ENCODE data around the gene OLFML2B. TPM values are rescaled to one million over a fixed set of nuclear protein-coding genes. Genes with fewer than 3 reads are reported as not detected.

The OLFML2B gene
- total RNA-seq, 4 donors from 2014 or later, result 18.6 to 42.3 (median 20.9) TPM

GRCh38 chr1:162036163-162036562 lies 12.5 kb upstream of the OLFML2B start:
- Histone ChIP-seq H3K4me1 (peaks cover 0 to 5% (median 0%) of the 10 kb centered on the region in 4 donors), H3K36me3 (no peaks in the 10 kb centered on the region), H3K9me3 (no peaks in the 10 kb centered on the region), H3K27me3 (no peaks in the 10 kb centered on the region), H3K27ac (no peak overlapping the region), H3K4me3 (no peak overlapping the region)
- 84 to 94% methylated on average over 1 of the region's 1 CpG for WGBS, 2 donors
- no peak for DNase-seq (ENCODE audit: low spot score in 2 of 2)
- TF ChIP-seq CTCF (IDR thresholded peaks at IDR 0.05), result no peak

GRCh38 chr1:162035241-162035640 lies 11.6 kb upstream of the OLFML2B start:
- DNase-seq (ENCODE audit: low spot score in 2 of 2), result no peak
- H3K4me3 ChIP-seq, result no peak overlapping the region
- no peak for TF ChIP-seq CTCF (IDR thresholded peaks at IDR 0.05)
- no peak for TF ChIP-seq POLR2A (IDR thresholded peaks at IDR 0.05)
- TF ChIP-seq EP300 (IDR thresholded peaks at IDR 0.05), result no peak
- no peaks in the 10 kb centered on the region for H3K27me3 ChIP-seq
- no peak overlapping the region for H3K27ac ChIP-seq
- WGBS, 2 donors, result 50 to 62% methylated on average over 2 of the region's 2 CpGs
- H3K9me3 ChIP-seq, result no peaks in the 10 kb centered on the region
- H3K36me3 ChIP-seq, result no peaks in the 10 kb centered on the region
- peaks cover 0 to 5% (median 0%) of the 10 kb centered on the region in 4 donors for H3K4me1 ChIP-seq

GRCh38 chr1:162033428-162033827 lies 9.8 kb upstream of the OLFML2B start:
- H3K4me3 ChIP-seq, result no peak overlapping the region
- no peak for DNase-seq (ENCODE audit: low spot score in 2 of 2)
- 59 to 74% methylated on average over 3 to 6 of the region's 6 CpGs for WGBS, 2 donors

GRCh38 chr1:162030759-162031280 lies 7.2 kb upstream of the OLFML2B start:
- no peak for TF ChIP-seq POLR2A (IDR thresholded peaks at IDR 0.05)
- no peak for TF ChIP-seq CTCF (IDR thresholded peaks at IDR 0.05)
- no peak for TF ChIP-seq EP300 (IDR thresholded peaks at IDR 0.05)
- Histone ChIP-seq H3K9me3 (no peaks in the 10 kb centered on the region), H3K27me3 (no peaks in the 10 kb centered on the region), H3K36me3 (no peaks in the 10 kb centered on the region), H3K4me1 (peaks cover 0 to 6% (median 0%) of the 10 kb centered on the region in 4 donors), H3K27ac (no peak overlapping the region), H3K4me3 (no peak overlapping the region)
- 91 to 99% methylated on average over 3 of the region's 3 CpGs for WGBS, 2 donors
- no peak for DNase-seq (ENCODE audit: low spot score in 2 of 2)

More at GRCh38 chr1:162033428-162033827, 9.8 kb upstream of the OLFML2B start:
- Histone ChIP-seq H3K27me3 (no peaks in the 10 kb centered on the region), H3K9me3 (no peaks in the 10 kb centered on the region), H3K36me3 (no peaks in the 10 kb centered on the region), H3K27ac (no peak overlapping the region), H3K4me1 (peaks cover 0 to 11% (median 0%) of the 10 kb centered on the region in 4 donors)
- TF ChIP-seq POLR2A (IDR thresholded peaks at IDR 0.05) (no peak), EP300 (IDR thresholded peaks at IDR 0.05) (no peak), CTCF (IDR thresholded peaks at IDR 0.05) (no peak)

- DNase-seq (ENCODE audit: low spot score in 2 of 2), result no peak
- no peaks in the 10 kb centered on the region for H3K27me3 ChIP-seq
- 22 to 32% methylated on average over 4 of the region's 4 CpGs for WGBS, 2 donors
- no peaks in the 10 kb centered on the region for H3K36me3 ChIP-seq
- H3K4me3 ChIP-seq, result no peak overlapping the region
- peaks cover 0 to 12% (median 0%) of the 10 kb centered on the region in 4 donors for H3K4me1 ChIP-seq
- no peaks in the 10 kb centered on the region for H3K9me3 ChIP-seq
- TF ChIP-seq POLR2A (IDR thresholded peaks at IDR 0.05), result no peak
- no peak for TF ChIP-seq CTCF (IDR thresholded peaks at IDR 0.05)
- no peak for TF ChIP-seq EP300 (IDR thresholded peaks at IDR 0.05)
- no peak overlapping the region for H3K27ac ChIP-seq
Observed at GRCh38 chr1:162029157-162029556, 5.5 kb upstream of the OLFML2B start.
